ENCODE results near the gene MARCKSL1. TPM values are rescaled to one million over a fixed set of nuclear protein-coding genes. Genes with fewer than 3 reads are reported as not detected.

MARCKSL1 gene, protein sequence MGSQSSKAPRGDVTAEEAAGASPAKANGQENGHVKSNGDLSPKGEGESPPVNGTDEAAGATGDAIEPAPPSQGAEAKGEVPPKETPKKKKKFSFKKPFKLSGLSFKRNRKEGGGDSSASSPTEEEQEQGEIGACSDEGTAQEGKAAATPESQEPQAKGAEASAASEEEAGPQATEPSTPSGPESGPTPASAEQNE
- 1 to 10 TPM; 3.6 to 6.0 TPM for polyA plus RNA-seq

DNA sequence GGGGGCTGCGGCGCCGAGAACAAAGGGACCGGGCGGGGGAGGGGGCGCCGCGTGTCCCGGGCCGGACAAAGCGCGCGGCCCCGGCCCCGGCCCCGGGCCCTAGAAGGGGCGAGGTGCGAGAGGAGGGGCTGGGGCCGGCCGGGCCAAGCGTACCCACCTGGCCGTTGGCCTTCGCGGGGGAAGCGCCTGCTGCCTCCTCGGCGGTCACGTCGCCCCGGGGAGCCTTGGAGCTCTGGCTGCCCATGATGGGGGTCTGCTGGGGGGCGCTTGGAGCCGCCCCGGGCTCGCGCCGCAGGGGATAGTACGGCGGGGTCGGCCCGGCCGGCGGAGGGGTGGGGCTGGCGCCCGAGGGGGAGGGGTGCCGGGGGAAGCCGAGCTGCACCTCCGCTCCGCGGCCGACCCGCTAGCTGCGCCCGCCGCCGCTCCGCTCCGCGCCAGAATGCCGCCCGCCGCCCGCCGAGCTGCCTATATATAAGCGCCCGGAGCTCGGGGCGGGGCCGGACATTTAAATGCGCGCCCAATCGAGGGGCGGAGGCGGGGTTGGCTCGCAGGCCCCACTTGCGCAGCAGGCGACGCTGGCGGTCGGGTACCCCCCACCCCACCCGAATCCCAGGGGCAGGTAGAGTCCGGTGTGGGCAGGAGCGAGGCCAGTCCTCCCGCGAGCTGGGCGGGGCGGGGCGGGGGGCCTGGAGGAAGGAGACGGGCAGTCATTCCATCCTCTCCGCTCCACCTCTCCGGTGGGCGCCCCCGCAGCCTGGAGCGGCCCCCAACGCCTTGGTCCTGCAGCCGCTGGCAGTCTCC is at the start of gene MARCKSL1:
Gene MARCKSL1, minus strand, starts transcription at position 444 of the 801 bp plus-strand sequence. Its CDS starts 200 bp downstream, at position 244.
- 2% methylated on average over 68 to 95 of the region's 95 CpGs for WGBS, 2 donors
- no peaks in the 10 kb centered on the region for H3K9me3 ChIP-seq (ENCODE audit: control insufficient read depth in 2 of 2, insufficient read depth in 1 of 2, low read depth in 1 of 2, low read length in 1 of 2)
- peaks cover 13 to 16% of the 10 kb centered on the region in 2 donors for H3K36me3 ChIP-seq (ENCODE audit: control insufficient read depth in 2 of 2, insufficient read depth in 2 of 2, low read length in 1 of 2)
- H3K4me3 ChIP-seq (ENCODE audit: low read depth in 1 of 2, low read length in 2 of 2) = peak within 1 kb of the TSS; percentile 50 to 52
- H3K4me1 ChIP-seq (ENCODE audit: control insufficient read depth in 2 of 2, insufficient read depth in 2 of 2, low read length in 1 of 2) = peaks cover 5 to 8% of the 10 kb centered on the region in 2 donors
- H3K27me3 ChIP-seq (ENCODE audit: control insufficient read depth in 1 of 2, insufficient read depth in 2 of 2, low read length in 2 of 2) = no peaks in the 10 kb centered on the region
- no peak within 1 kb of the TSS for H3K27ac ChIP-seq (ENCODE audit: low read depth in 2 of 2, low read length in 1 of 2)

DNA sequence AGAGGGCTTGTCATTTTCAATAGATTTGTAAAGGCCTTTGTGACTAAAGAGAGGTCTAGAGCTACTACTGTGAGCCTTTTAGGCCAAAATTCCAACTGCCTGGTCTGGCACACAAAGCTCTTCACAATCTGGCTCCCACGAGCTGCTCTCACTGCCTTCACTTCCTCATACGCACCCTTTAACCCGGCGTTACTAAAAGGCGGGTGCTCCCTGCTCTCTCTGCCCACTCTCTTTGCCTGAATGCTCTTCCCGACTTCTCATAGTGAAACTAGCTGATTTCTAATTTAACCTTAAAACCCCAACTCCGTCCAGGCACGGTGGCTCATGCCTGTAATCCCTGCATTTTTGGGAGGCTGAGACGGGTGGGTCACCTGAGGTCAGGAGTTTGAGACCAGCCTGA is 44.0 kb upstream of the MARCKSL1 start:
- no peaks in the 10 kb centered on the region for H3K4me1 ChIP-seq (ENCODE audit: control insufficient read depth in 2 of 2, insufficient read depth in 2 of 2, low read length in 1 of 2)
- WGBS, 2 donors = 93 to 94% methylated on average over 9 of the region's 9 CpGs
- no peak overlapping the region for H3K4me3 ChIP-seq (ENCODE audit: low read depth in 1 of 2, low read length in 2 of 2)
- no peaks in the 10 kb centered on the region for H3K9me3 ChIP-seq (ENCODE audit: control insufficient read depth in 2 of 2, insufficient read depth in 1 of 2, low read depth in 1 of 2, low read length in 1 of 2)
- no peak overlapping the region for H3K27ac ChIP-seq (ENCODE audit: low read depth in 2 of 2, low read length in 1 of 2)
- peaks cover 32 to 46% of the 10 kb centered on the region in 2 donors for H3K36me3 ChIP-seq (ENCODE audit: control insufficient read depth in 2 of 2, insufficient read depth in 2 of 2, low read length in 1 of 2)
- H3K27me3 ChIP-seq (ENCODE audit: control insufficient read depth in 1 of 2, insufficient read depth in 2 of 2, low read length in 2 of 2) = no peaks in the 10 kb centered on the region

DNA sequence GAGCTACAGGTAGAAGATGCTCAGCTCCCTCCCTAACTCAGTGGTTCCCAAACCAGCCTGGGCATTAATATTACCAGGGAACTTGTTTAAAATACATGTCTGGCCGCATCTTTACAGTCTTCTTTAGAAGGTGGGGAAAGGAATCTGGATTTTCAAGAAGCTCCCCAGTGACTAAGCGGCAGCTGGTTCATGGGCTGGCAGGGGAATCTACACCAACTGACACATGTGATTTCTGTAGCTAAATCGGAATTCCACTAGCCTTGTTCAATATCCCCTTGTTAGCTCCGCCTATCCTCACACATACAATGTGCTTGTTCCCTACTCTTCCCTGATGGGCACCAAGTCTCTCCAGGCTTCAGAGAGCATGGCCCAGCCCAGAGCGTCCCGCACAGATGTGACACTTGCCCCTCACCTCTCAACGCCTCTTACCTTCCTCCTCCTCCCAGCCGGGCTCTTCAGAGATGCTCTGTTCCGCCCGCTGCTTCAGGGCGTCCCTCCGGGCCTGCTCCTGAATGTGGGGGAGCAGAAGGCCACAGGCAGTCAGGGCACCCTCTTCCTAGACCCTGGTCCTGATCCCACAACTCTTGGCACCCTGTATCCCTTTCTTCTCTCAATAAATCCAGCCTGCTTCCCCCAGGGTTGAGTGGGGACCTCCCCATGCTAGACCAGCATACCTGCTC is 41.6 kb upstream of the MARCKSL1 start:
- H3K36me3 ChIP-seq (ENCODE audit: control insufficient read depth in 2 of 2, insufficient read depth in 2 of 2, low read length in 1 of 2) = peaks cover 36 to 49% of the 10 kb centered on the region in 2 donors

DNA sequence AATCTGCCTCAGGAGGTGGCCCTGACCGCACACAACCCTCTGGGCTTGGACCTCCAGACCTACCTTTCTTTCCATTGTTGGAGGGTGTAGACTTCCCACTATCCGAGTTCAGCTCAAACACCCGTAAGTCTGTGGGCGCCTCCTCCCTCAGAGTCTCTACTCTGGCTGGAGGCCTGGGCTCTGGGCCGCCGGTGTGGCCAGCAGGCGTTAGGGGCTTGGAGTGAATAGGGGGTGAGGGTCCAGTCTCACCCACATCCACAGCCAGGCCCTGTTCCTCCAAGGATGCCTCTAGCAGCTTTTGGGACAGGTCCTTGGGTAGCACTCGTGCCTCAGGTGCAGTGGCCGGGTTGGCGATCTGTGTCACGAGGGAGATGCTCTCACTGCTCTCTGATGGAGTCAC is 40.2 kb upstream of the MARCKSL1 start:
- Histone ChIP-seq H3K9me3 (ENCODE audit: control insufficient read depth in 2 of 2, insufficient read depth in 1 of 2, low read depth in 1 of 2, low read length in 1 of 2) (no peaks in the 10 kb centered on the region), H3K27me3 (ENCODE audit: control insufficient read depth in 1 of 2, insufficient read depth in 2 of 2, low read length in 2 of 2) (no peaks in the 10 kb centered on the region), H3K36me3 (ENCODE audit: control insufficient read depth in 2 of 2, insufficient read depth in 2 of 2, low read length in 1 of 2) (peaks cover 36 to 56% of the 10 kb centered on the region in 2 donors), H3K4me1 (ENCODE audit: control insufficient read depth in 2 of 2, insufficient read depth in 2 of 2, low read length in 1 of 2) (no peaks in the 10 kb centered on the region), H3K4me3 (ENCODE audit: low read depth in 1 of 2, low read length in 2 of 2) (no peak overlapping the region), H3K27ac (ENCODE audit: low read depth in 2 of 2, low read length in 1 of 2) (no peak overlapping the region)
- 93 to 97% methylated on average over 11 of the region's 11 CpGs for WGBS, 2 donors

More for the DNA sequence above, 41.6 kb upstream of the MARCKSL1 start:
- H3K4me1 ChIP-seq (ENCODE audit: control insufficient read depth in 2 of 2, insufficient read depth in 2 of 2, low read length in 1 of 2) = no peaks in the 10 kb centered on the region
- H3K27me3 ChIP-seq (ENCODE audit: control insufficient read depth in 1 of 2, insufficient read depth in 2 of 2, low read length in 2 of 2) = no peaks in the 10 kb centered on the region
- no peak overlapping the region for H3K27ac ChIP-seq (ENCODE audit: low read depth in 2 of 2, low read length in 1 of 2)
- no peaks in the 10 kb centered on the region for H3K9me3 ChIP-seq (ENCODE audit: control insufficient read depth in 2 of 2, insufficient read depth in 1 of 2, low read depth in 1 of 2, low read length in 1 of 2)
- WGBS, 2 donors = 91 to 93% methylated on average over 12 of the region's 12 CpGs
- H3K4me3 ChIP-seq (ENCODE audit: low read depth in 1 of 2, low read length in 2 of 2) = no peak overlapping the region

DNA sequence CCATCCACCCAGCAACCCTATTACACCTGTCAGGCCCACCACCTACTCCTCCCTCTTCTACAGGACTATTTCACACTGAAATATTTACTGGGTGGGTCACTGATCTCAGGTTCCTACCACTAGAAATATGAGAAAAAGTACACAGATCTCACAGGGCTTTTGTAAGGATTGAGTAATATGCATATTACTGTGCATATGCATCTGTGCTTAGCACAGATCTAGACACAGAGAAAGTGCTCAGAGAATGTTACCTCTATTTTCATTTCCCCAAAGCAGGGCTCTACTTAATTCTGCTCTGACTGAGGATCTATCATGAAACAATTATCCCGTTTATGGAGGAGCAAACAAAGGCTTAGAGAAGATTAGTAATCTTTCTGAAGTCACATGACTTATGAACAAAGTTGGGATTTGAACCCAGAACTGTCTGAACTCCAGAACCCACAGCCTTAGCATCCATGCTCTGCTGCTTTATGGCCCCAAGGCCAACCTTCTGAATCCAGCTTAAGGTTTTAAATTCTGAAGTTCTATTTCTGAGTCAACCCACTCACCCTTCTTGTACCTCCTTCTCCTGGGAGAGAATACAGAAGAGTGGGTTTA is 38.1 kb upstream of the MARCKSL1 start:
- H3K4me3 ChIP-seq (ENCODE audit: low read depth in 1 of 2, low read length in 2 of 2) = no peak overlapping the region
- no peak overlapping the region for H3K27ac ChIP-seq (ENCODE audit: low read depth in 2 of 2, low read length in 1 of 2)
- H3K9me3 ChIP-seq (ENCODE audit: control insufficient read depth in 2 of 2, insufficient read depth in 1 of 2, low read depth in 1 of 2, low read length in 1 of 2) = no peaks in the 10 kb centered on the region
- H3K4me1 ChIP-seq (ENCODE audit: control insufficient read depth in 2 of 2, insufficient read depth in 2 of 2, low read length in 1 of 2) = no peaks in the 10 kb centered on the region
- H3K36me3 ChIP-seq (ENCODE audit: control insufficient read depth in 2 of 2, insufficient read depth in 2 of 2, low read length in 1 of 2) = peaks cover 36 to 45% of the 10 kb centered on the region in 2 donors
- no peaks in the 10 kb centered on the region for H3K27me3 ChIP-seq (ENCODE audit: control insufficient read depth in 1 of 2, insufficient read depth in 2 of 2, low read length in 2 of 2)
- WGBS, 2 donors = 45 to 50% methylated on average over 1 of the region's 1 CpG

DNA sequence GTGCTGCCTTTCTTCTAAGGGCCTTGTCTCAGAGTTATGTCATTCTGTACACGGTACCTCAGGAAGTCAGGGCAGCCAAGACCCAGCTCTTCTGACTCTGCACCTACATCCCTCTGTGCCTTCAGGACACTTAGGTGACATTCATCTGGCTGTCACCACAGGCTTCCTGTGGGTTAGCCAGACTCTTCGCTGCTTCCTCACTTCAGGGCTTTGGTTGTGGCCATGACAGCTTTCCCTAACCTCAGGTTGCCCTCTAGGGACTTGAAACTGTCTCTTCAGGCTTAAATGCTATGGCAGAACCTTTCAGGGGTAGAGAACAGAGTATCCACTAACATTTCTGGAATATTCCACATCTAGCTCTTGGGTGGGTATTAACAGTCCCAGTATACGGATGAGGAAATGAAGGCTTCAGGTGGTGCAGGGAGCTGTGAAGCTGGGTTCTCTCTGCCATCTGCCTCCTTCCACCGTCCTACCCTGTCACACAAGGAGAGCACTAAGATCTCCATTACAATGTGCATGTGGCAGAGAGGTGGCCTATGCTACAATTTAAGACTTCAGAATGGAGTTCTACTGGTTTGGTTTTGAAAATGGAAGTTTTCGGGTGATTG is 36.2 kb upstream of the MARCKSL1 start:
- H3K4me3 ChIP-seq (ENCODE audit: low read depth in 1 of 2, low read length in 2 of 2) = no peak overlapping the region
- peaks cover 28 to 44% of the 10 kb centered on the region in 2 donors for H3K36me3 ChIP-seq (ENCODE audit: control insufficient read depth in 2 of 2, insufficient read depth in 2 of 2, low read length in 1 of 2)
- no peak overlapping the region for H3K27ac ChIP-seq (ENCODE audit: low read depth in 2 of 2, low read length in 1 of 2)
- no peaks in the 10 kb centered on the region for H3K27me3 ChIP-seq (ENCODE audit: control insufficient read depth in 1 of 2, insufficient read depth in 2 of 2, low read length in 2 of 2)
- WGBS, 2 donors = 85 to 86% methylated on average over 5 of the region's 5 CpGs
- no peaks in the 10 kb centered on the region for H3K4me1 ChIP-seq (ENCODE audit: control insufficient read depth in 2 of 2, insufficient read depth in 2 of 2, low read length in 1 of 2)
- no peaks in the 10 kb centered on the region for H3K9me3 ChIP-seq (ENCODE audit: control insufficient read depth in 2 of 2, insufficient read depth in 1 of 2, low read depth in 1 of 2, low read length in 1 of 2)

DNA sequence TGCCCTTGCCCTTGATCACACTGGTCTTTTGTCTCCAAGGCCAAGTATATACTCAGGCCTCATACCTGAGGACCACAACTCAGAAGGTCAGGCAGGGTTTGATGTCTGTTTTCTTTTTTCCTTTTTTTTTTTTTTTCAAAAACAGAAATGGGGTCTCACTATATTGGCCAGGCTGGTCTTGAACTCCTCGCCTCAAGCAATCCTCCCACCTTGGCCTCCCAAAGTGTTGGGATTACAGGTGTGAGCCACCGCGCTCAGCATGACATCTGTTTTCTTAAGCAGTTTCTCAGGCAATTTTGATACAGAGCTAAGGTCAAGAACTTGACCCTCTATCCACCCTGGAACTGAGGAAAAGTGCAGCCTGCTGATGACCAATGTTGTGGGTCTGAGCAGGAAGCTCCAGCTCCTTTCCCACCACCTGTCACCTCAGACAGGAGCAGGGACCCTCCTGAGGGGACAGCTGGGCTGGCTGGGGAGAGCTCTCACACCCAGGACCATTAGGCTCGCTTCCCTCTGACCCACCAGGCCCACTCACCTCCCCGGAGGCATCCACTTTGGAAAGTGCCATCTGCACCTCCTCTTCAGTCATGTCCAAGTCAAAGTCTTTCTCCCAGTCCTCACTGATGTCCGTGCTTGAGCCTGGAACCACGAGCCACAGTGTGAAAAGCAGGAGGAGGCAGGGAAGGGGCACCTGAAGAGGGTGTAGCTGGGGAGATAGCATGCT is 32.0 kb upstream of the MARCKSL1 start:
- Histone ChIP-seq H3K9me3 (ENCODE audit: control insufficient read depth in 2 of 2, insufficient read depth in 1 of 2, low read depth in 1 of 2, low read length in 1 of 2) (no peaks in the 10 kb centered on the region), H3K4me1 (ENCODE audit: control insufficient read depth in 2 of 2, insufficient read depth in 2 of 2, low read length in 1 of 2) (no peaks in the 10 kb centered on the region), H3K36me3 (ENCODE audit: control insufficient read depth in 2 of 2, insufficient read depth in 2 of 2, low read length in 1 of 2) (peaks cover 26 to 47% of the 10 kb centered on the region in 2 donors), H3K4me3 (ENCODE audit: low read depth in 1 of 2, low read length in 2 of 2) (no peak overlapping the region), H3K27ac (ENCODE audit: low read depth in 2 of 2, low read length in 1 of 2) (no peak overlapping the region), H3K27me3 (ENCODE audit: control insufficient read depth in 1 of 2, insufficient read depth in 2 of 2, low read length in 2 of 2) (no peaks in the 10 kb centered on the region)
- 94 to 96% methylated on average over 7 of the region's 7 CpGs for WGBS, 2 donors

DNA sequence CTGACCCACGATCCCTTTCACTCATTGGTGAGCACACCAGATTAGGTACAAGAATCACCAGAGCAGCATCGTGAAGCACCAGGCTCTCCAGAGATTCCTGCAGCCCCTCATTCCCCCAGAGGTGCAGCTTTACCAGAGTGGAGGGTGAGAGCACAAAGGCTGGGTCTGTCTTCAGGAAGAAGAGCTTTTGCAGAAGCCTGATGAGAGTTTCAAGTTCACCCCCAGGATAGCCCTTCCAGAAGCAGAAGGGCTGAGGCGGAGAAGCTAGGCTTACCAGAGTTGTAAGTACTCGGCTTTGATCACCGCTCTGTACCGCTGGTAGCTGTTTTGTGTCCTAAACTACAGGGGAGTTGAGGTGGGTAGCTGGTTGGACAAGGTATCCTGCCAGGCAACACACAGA is 29.4 kb upstream of the MARCKSL1 start:
- Histone ChIP-seq H3K27me3 (ENCODE audit: control insufficient read depth in 1 of 2, insufficient read depth in 2 of 2, low read length in 2 of 2) (no peaks in the 10 kb centered on the region), H3K36me3 (ENCODE audit: control insufficient read depth in 2 of 2, insufficient read depth in 2 of 2, low read length in 1 of 2) (peaks cover 26 to 36% of the 10 kb centered on the region in 2 donors)
- WGBS, 2 donors = 85 to 89% methylated on average over 6 of the region's 6 CpGs

More for the DNA sequence above, 29.4 kb upstream of the MARCKSL1 start:
- no peak overlapping the region for H3K4me3 ChIP-seq (ENCODE audit: low read depth in 1 of 2, low read length in 2 of 2)
- peaks cover 6 to 12% of the 10 kb centered on the region in 2 donors for H3K4me1 ChIP-seq (ENCODE audit: control insufficient read depth in 2 of 2, insufficient read depth in 2 of 2, low read length in 1 of 2)
- H3K27ac ChIP-seq (ENCODE audit: low read depth in 2 of 2, low read length in 1 of 2) = no peak overlapping the region
- H3K9me3 ChIP-seq (ENCODE audit: control insufficient read depth in 2 of 2, insufficient read depth in 1 of 2, low read depth in 1 of 2, low read length in 1 of 2) = no peaks in the 10 kb centered on the region
